Left lung (tissue), 10 donors: ENCODE measurements around the gene LHX5. TPM values are rescaled to one million over a fixed set of nuclear protein-coding genes. Genes with fewer than 3 reads are reported as not detected.

Source experiments
- ATAC-seq: fragments of 200-7000 bp; cut with Tn5 transposase; one replicate; pipeline ENCODE4 v1.9.1; 2020; ENCODE audit warnings: moderate library complexity
- DNase-seq, 4 donors: peaks; one replicate each; pipeline ENCODE4 v3.0.0-alpha.2; 2013 to 2020
- H3K27ac ChIP-seq, 2 donors: fragments of 200-600 bp; sonication (generic) in 1 of 2; one replicate each; pipeline versions ENCODE4 v1.5.0 to v1.8.0; 2020 to 2021
- H3K27me3 ChIP-seq, 2 donors: fragments of 200-600 bp; sonication (generic) in 1 of 2; one replicate each; pipeline versions ENCODE4 v1.5.0 to v1.8.0; 2020 to 2021
- H3K36me3 ChIP-seq, 2 donors: fragments of 200-600 bp; sonication (generic) in 1 of 2; one replicate each; pipeline versions ENCODE4 v1.5.0 to v1.8.0; 2020 to 2021
- H3K4me1 ChIP-seq, 2 donors: fragments of 200-600 bp; one replicate each; pipeline ENCODE4 v1.8.0; 2021
- H3K4me3 ChIP-seq, 2 donors: fragments of 200-600 bp; sonication (generic) in 1 of 2; one replicate each; pipeline versions ENCODE4 v1.5.0 to v1.8.0; 2020 to 2021; ENCODE audit warnings: mild to moderate bottlenecking in 1 of 2
- H3K9me3 ChIP-seq, 2 donors: fragments of 200-600 bp; sonication (generic) in 1 of 2; one replicate each; pipeline versions ENCODE4 v1.5.0 to v1.8.0; 2020 to 2021
- intact Hi-C, 2 donors: fragments of 100-400 bp; cut with DNase I; formaldehyde crosslinking; loops; one replicate each; pipeline versions ENCODE4 v1.11.2 to v1.14.2; 2022
- polyA plus RNA-seq, 6 donors: library from polyadenylated mRNA; unstranded; fragments of 120-200 nt; gene quantifications; one replicate each; pipeline ENCODE4 v1.2.1, GENCODE V29; 2013; ENCODE audit not compliant: insufficient read length in 6 of 6
- total RNA-seq, 2 donors: library from RNA; stranded (reverse); fragmentation: NEBNext Ultra II Directional; extraction: Animal tissue kit (Norgen Biotek cat#: 25700); gene quantifications; one replicate each; pipeline ENCODE4 v1.2.1, GENCODE V29; 2021
- TF ChIP-seq, protein P1 (sequence below), 2 donors: fragments of 200-600 bp; sonication (generic) in 1 of 2; IDR thresholded peaks; one replicate each; pipeline versions ENCODE4 v1.5.0 to v1.8.0; 2021; ENCODE audit warnings: antibody characterized with exemption in 2 of 2
- donor health status: DM: no; HTN: yes; CAD: no.
- donor health status: DM: no; HTN: no; CAD: no.

LHX5 gene
- total and polyA plus RNA-seq, 8 donors: not detected

DNA sequence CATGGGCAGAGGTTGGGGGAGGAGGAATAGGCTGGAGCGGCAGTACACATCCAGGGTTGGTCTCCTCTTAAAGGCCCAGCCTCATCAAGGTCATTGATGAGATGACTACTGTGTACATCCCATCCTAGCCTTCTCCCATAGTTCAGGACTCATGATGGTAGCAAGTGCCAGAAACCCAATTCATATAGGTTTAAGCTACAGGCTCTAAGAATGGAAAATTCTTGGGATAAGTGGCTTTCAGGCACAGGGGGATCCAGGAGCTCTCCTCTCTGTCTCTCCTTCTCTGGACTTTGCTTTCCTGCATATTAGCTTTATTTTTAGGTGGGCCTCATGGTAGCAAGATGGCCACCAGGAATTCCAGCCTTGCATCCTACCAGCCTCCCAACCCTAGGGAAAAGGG lies 43.2 kb downstream of the LHX5 start:
- peaks cover 0 to 10% of the 10 kb centered on the region in 2 donors for H3K4me1 ChIP-seq
- DNase-seq (no peak), ATAC-seq (no peak)
- TF ChIP-seq, protein P1, sequence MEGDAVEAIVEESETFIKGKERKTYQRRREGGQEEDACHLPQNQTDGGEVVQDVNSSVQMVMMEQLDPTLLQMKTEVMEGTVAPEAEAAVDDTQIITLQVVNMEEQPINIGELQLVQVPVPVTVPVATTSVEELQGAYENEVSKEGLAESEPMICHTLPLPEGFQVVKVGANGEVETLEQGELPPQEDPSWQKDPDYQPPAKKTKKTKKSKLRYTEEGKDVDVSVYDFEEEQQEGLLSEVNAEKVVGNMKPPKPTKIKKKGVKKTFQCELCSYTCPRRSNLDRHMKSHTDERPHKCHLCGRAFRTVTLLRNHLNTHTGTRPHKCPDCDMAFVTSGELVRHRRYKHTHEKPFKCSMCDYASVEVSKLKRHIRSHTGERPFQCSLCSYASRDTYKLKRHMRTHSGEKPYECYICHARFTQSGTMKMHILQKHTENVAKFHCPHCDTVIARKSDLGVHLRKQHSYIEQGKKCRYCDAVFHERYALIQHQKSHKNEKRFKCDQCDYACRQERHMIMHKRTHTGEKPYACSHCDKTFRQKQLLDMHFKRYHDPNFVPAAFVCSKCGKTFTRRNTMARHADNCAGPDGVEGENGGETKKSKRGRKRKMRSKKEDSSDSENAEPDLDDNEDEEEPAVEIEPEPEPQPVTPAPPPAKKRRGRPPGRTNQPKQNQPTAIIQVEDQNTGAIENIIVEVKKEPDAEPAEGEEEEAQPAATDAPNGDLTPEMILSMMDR (IDR thresholded peaks at IDR 0.05): no peak
- H3K27me3 ChIP-seq: no peaks in the 10 kb centered on the region
- no peak overlapping the region for H3K4me3 ChIP-seq
- H3K27ac ChIP-seq: no peak overlapping the region
- intact Hi-C loops: loop anchor here in 1 of 2 donors (10.0 kb wide), 2 partner anchors 114 to 234 kb away; no protein-coding TSS in a partner anchor
- H3K9me3 ChIP-seq: no peaks in the 10 kb centered on the region
- no peaks in the 10 kb centered on the region for H3K36me3 ChIP-seq

DNA sequence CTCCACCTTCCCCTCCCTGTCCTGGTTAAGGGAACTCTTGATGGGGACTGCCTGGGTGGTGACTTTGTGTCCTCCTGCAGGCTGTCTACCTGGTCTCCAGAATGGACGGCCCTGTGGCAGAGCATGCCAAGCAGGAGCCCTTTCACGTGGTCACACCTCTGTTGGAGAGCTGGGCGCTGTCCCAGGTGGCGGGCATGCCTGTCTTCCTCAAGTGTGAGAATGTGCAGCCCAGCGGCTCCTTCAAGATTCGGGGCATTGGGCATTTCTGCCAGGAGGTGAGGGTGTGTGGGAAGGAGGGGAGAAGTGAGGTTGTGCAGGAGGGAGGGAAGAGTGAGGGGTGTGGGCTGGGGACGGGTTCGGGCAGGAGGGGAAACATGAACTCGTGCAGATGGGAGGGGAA lies 43.8 kb downstream of the LHX5 start:
- Histone ChIP-seq H3K27ac (no peak overlapping the region), H3K36me3 (no peaks in the 10 kb centered on the region), H3K4me3 (no peak overlapping the region), H3K27me3 (no peaks in the 10 kb centered on the region), H3K4me1 (peaks cover 5 to 16% of the 10 kb centered on the region in 2 donors), H3K9me3 (no peaks in the 10 kb centered on the region)
- TF ChIP-seq, protein P1 (IDR thresholded peaks at IDR 0.05): no peak
- no peak for ATAC-seq
- intact Hi-C loops: loop anchor here in 1 of 2 donors (10.0 kb wide), 2 partner anchors 113 to 233 kb away; no protein-coding TSS in a partner anchor
- no peak for DNase-seq

DNA sequence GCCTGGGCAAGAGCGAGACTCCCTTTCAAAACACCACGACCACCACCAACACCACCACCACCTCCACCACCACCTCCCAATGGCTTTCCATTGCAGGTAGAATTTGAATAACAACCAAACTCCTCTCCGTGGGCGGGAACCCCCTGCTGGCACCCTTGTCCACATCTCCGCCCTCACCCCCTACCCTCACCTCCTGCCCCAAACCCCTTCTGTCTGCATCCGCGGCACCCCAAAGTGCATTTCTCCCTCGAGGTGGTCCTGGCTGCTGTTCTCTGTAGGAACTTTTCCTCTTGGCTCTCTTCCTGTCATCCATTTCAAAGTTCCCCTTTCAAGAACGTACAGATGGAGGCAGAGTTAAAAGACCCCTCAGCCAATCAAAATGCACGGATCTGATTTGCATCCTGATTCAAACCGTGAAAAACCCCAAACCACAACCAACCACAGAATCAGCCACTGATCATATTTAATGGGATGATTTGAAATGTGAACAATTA lies 45.7 kb downstream of the LHX5 start:
- Histone ChIP-seq H3K36me3 (no peaks in the 10 kb centered on the region), H3K4me3 (no peak overlapping the region), H3K27ac (no peak overlapping the region), H3K4me1 (peaks cover 8 to 35% of the 10 kb centered on the region in 2 donors), H3K27me3 (no peaks in the 10 kb centered on the region), H3K9me3 (no peaks in the 10 kb centered on the region)
- no peak for ATAC-seq
- TF ChIP-seq, protein P1 (IDR thresholded peaks at IDR 0.05): no peak
- intact Hi-C loops: loop anchor here in 1 of 2 donors (10.0 kb wide), 2 partner anchors 111 to 231 kb away; no protein-coding TSS in a partner anchor
- DNase-seq: no peak

DNA sequence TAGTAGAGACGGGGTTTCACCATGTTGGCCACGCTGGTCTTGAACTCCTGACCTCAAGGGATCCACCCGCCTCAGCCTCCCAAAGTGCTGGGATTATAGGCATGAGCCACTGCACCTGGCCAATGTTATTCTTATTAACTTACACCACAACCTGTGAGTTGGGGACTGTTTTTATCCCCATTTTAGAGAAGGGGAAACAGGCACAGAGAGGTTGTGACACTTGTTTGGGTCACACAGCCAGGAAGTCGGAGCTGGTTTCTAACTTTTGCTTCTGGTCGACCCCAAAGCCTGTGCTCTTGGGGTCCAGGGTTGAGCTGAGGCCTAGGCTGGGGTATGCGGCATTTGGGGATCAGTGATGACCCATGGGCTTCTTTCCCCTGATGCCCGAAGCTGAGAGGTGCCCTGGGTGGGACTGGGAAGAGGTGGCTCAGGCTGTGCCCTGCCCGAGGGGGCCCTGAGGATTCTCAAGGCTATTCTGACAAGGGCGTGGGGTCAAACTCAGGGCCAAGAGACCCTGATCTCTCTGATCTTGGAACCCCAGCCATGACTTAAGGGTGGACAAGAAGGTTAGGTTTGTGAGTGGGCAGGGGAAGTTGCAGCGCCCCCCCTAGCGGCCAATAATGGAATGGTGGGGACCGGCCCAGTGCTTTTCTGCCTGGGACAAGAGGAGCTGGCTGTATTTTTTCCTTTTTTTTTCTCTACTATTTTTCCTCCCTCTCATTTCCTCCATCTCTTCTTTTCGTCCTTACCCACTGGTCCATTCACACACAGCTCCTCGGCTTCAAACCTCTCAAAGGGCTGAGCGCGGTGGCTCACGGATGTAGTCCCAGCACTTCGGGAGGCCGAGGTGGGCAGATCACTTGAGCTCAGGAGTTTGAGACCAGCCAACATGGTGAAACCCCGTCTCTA lies 46.5 kb downstream of the LHX5 start:
- ATAC-seq (peak; percentile 56), DNase-seq (peak in 3 of 4 donors; percentile 29 to 87 (median 57))
- intact Hi-C loops: loop anchor here in 1 of 2 donors (10.0 kb wide), 2 partner anchors 110 to 230 kb away; no protein-coding TSS in a partner anchor
- TF ChIP-seq, protein P1 (IDR thresholded peaks at IDR 0.05): peak; percentile 88 to 97
- no peak overlapping the region for H3K27ac ChIP-seq
- H3K27me3 ChIP-seq: no peaks in the 10 kb centered on the region
- H3K4me1 ChIP-seq: peaks cover 8 to 35% of the 10 kb centered on the region in 2 donors
- no peaks in the 10 kb centered on the region for H3K36me3 ChIP-seq
- H3K9me3 ChIP-seq: no peaks in the 10 kb centered on the region
- no peak overlapping the region for H3K4me3 ChIP-seq

DNA sequence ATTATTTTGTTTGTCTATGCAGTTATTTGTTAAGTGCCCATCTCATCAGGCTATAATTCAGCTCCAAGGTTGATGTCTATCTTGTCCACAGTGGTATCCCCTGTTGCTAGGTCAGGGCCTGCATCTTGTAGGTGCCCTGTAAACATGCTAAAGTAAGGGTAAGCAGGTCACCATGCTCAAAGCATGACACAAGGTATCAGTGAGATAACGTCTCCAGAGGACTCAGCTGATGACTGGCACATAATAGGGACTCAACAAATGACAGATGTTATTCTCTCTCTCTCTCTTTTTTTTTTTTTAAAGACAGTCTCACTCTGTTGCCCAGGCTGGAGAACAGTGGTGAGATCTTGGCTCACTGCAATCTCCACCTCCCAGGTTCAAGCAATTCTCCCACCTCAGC lies 47.2 kb downstream of the LHX5 start:
- intact Hi-C loops: loop anchor here in 1 of 2 donors (10.0 kb wide), 2 partner anchors 110 to 230 kb away; no protein-coding TSS in a partner anchor
- Histone ChIP-seq H3K4me3 (no peak overlapping the region), H3K27ac (no peak overlapping the region), H3K9me3 (no peaks in the 10 kb centered on the region), H3K36me3 (no peaks in the 10 kb centered on the region), H3K27me3 (no peaks in the 10 kb centered on the region), H3K4me1 (peaks cover 8 to 35% of the 10 kb centered on the region in 2 donors)
- no peak for ATAC-seq
- no peak for DNase-seq
- TF ChIP-seq, protein P1 (IDR thresholded peaks at IDR 0.05): no peak
